Measurements from ENCODE around the gene RAB3C. TPM values are rescaled to one million over a fixed set of nuclear protein-coding genes. Genes with fewer than 3 reads are reported as not detected.

The RAB3C gene
- polyA plus RNA-seq, 1 experiment, result not detected

- DNase-seq (ENCODE audit: low read depth, low spot score), result no peak
- POLR2A ChIA-PET, result no interaction called here
- CTCF ChIA-PET, result no interaction called here
- no peak overlapping the region for H3K4me3 ChIP-seq (ENCODE audit: low read depth, low read length)
- no peak overlapping the region for H3K27ac ChIP-seq (ENCODE audit: low read depth, low read length)
- TF ChIP-seq CTCF (IDR thresholded peaks at IDR 0.05; ENCODE audit: low read depth, low read length), result no peak
- no peaks in the 10 kb centered on the region for H3K27me3 ChIP-seq (ENCODE audit: control insufficient read depth, insufficient read depth, low read length)
- no peaks in the 10 kb centered on the region for H3K9me3 ChIP-seq (ENCODE audit: control insufficient read depth, insufficient read depth, low read length)
These were observed 172.5 kb downstream of the RAB3C start for GRCh38 chr5:58755397-58755796.

- CTCF ChIA-PET, result no interaction called here
- Histone ChIP-seq H3K9me3 (ENCODE audit: control insufficient read depth, insufficient read depth, low read length) (no peaks in the 10 kb centered on the region), H3K4me3 (ENCODE audit: low read depth, low read length) (no peak overlapping the region; the same call in 1 of the 2 replicates)
These were observed 176.9 kb downstream of the RAB3C start for GRCh38 chr5:58759745-58760144.

DNA sequence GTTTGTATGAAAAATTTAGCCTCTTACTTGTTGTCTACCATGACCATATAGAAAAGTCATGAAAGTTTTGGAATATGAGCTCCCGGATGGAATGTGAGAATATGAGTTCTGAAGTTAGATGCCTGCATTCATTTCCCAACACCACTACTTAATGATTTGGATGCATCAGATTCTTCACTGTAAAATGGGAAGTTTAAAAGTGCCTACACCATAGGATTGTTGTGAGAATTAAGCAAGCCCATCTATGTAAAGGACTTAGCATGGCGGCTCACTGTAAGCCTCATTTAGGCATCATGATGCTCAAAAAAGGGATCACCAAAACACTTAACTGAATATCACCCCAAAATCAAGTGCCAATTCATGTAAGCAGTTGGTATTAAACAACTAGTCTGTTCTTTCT lies 177.3 kb downstream of the RAB3C start:
- no peak overlapping the region for H3K4me3 ChIP-seq (ENCODE audit: low read depth, low read length)
- CTCF ChIA-PET, result no interaction called here

More at GRCh38 chr5:58759745-58760144, 176.9 kb downstream of the RAB3C start:
- DNase-seq (ENCODE audit: low read depth, low spot score), result no peak
- H3K27me3 ChIP-seq (ENCODE audit: control insufficient read depth, insufficient read depth, low read length), result no peaks in the 10 kb centered on the region
- POLR2A ChIA-PET, result no interaction called here
- no peak for TF ChIP-seq CTCF (IDR thresholded peaks at IDR 0.05; ENCODE audit: low read depth, low read length)
- H3K27ac ChIP-seq (ENCODE audit: low read depth, low read length), result no peak overlapping the region

DNA sequence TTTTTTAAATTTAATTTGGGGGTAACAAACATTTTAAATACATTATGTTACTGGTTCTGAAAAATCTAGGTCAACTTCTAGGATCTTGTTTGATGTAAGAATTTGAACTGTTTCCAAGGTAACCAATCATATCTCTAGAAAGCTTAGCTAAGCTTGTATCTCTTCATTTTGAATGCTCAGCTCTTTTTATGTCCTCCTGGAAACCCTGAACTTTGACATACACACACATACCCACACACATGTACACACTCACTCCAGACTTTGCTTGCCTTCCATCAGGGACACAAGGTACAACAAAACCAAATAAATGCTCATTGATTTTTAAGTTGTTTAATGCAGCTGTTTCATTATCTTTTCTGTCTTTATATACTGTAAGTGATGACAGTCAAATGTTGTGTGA lies 178.5 kb downstream of the RAB3C start:
- ChIA-PET CTCF (no interaction called here), POLR2A (no interaction called here)
- no peak overlapping the region for H3K27ac ChIP-seq (ENCODE audit: low read depth, low read length)
- no peak for TF ChIP-seq CTCF (IDR thresholded peaks at IDR 0.05; ENCODE audit: low read depth, low read length)
- H3K27me3 ChIP-seq (ENCODE audit: control insufficient read depth, insufficient read depth, low read length), result no peaks in the 10 kb centered on the region
- DNase-seq (ENCODE audit: low read depth, low spot score), result no peak
- H3K4me3 ChIP-seq (ENCODE audit: low read depth, low read length), result no peak overlapping the region
- H3K9me3 ChIP-seq (ENCODE audit: control insufficient read depth, insufficient read depth, low read length), result no peaks in the 10 kb centered on the region

More for the DNA sequence above, 177.3 kb downstream of the RAB3C start:
- no peak for TF ChIP-seq CTCF (IDR thresholded peaks at IDR 0.05; ENCODE audit: low read depth, low read length)
- no peak for DNase-seq (ENCODE audit: low read depth, low spot score)
- Histone ChIP-seq H3K9me3 (ENCODE audit: control insufficient read depth, insufficient read depth, low read length) (no peaks in the 10 kb centered on the region), H3K27ac (ENCODE audit: low read depth, low read length) (no peak overlapping the region), H3K27me3 (ENCODE audit: control insufficient read depth, insufficient read depth, low read length) (no peaks in the 10 kb centered on the region)
- POLR2A ChIA-PET, result no interaction called here

DNA sequence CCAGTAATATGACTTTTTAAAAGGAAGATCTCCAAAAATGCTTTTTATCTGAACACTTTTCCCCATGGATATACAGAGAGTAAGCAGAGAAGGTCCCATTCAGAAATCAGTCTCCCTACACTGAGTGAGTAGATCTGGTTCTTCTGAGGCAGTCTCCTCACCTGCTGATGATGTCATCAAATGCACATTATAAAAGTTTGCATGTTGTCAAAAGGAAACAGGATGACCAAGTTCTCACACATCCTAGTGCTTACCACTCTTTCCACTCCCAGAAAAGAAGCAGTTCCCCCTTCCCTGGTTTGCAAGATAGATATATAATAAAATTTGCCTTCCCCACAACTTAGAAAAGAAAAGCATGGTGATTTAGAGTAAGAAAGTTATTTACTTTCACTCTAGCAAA lies 180.5 kb downstream of the RAB3C start:
- ChIA-PET CTCF (no interaction called here), POLR2A (no interaction called here)
- Histone ChIP-seq H3K9me3 (ENCODE audit: control insufficient read depth, insufficient read depth, low read length) (no peaks in the 10 kb centered on the region), H3K27me3 (ENCODE audit: control insufficient read depth, insufficient read depth, low read length) (no peaks in the 10 kb centered on the region), H3K27ac (ENCODE audit: low read depth, low read length) (no peak overlapping the region), H3K4me3 (ENCODE audit: low read depth, low read length) (no peak overlapping the region)
- DNase-seq (ENCODE audit: low read depth, low spot score), result no peak
- no peak for TF ChIP-seq CTCF (IDR thresholded peaks at IDR 0.05; ENCODE audit: low read depth, low read length)
